HCT116 (cell line): Measurements from ENCODE around the gene PPIP5K2. TPM values are rescaled to one million over a fixed set of nuclear protein-coding genes. Genes with fewer than 3 reads are reported as not detected.

Experiments
- ATAC-seq: fragments of 200-7000 bp; cut with Tn5 transposase; 2 replicates; pipeline ENCODE4 v1.9.1; 2020; ENCODE audit warnings: mild to moderate bottlenecking, moderate library complexity
- BruUV-seq: library from RNA; stranded (reverse); fragments of 400-500 nt; replicated peaks from 2 replicates; lab custom pipeline; 2021; lab: Mats Ljungman, UMichigan
- CTCF ChIA-PET: fragments of 300-600 bp; sonication (Branson Sonifier 250); formaldehyde crosslinking; loops from one replicate; lab custom pipeline; 2021; ENCODE audit warnings: antibody characterized with exemption; lab: Charles Lee
- POLR2A ChIA-PET: fragments of 300-600, 350-600 bp; sonication (Branson Sonifier 250); formaldehyde crosslinking; loops from one replicate; lab custom pipeline; 2021; ENCODE audit warnings: antibody characterized with exemption; lab: Charles Lee
- RAD21 ChIA-PET, 2 experiments: fragments of 300-600 bp; sonication (Branson Sonifier 250); formaldehyde crosslinking; loops; one replicate each; lab custom pipeline; 2023; ENCODE audit warnings: low total read pairs in 2 of 2; ENCODE audit not compliant: uncharacterized antibody in 2 of 2, unreplicated experiment in 2 of 2, low non-redundant PET in 1 of 2; lab: Charles Lee
- DNase-seq: peaks from one replicate; pipeline ENCODE4 v3.0.0-alpha.2; 2010; ENCODE audit warnings: low read depth, low spot score
- H2AFZ ChIP-seq: fragments of 200-600 bp; shearing (Covaris generic), sonication (generic); 2 replicates; pipeline ENCODE4 v1.6.1; 2017; ENCODE audit warnings: low read depth, mixed run types, mixed read lengths, antibody characterized with exemption, low read length; ENCODE audit not compliant: poor library complexity, severe bottlenecking
- H3K27ac ChIP-seq: 2 replicates; pipeline ENCODE4 v1.5.1; 2012; ENCODE audit warnings: low read depth, low read length
- H3K27me3 ChIP-seq: fragments of 200-600 bp; sonication (generic); 2 replicates; pipeline ENCODE4 v1.6.1; 2016; ENCODE audit warnings: mixed run types, low read length, mixed read lengths; ENCODE audit not compliant: insufficient read depth
- H3K36me3 ChIP-seq, 2 experiments: fragments of 200-500 bp in 1 of 2; fragments of 200-600 bp in 1 of 2; sonication (Bioruptor generic) in 1 of 2; sonication (generic) in 1 of 2; 2 replicates each; pipeline versions ENCODE4 v1.5.1 to v1.6.1; 2014 to 2016; ENCODE audit warnings: low read length in 2 of 2, inconsistent platforms in 1 of 2, mixed read lengths in 1 of 2, mixed run types in 1 of 2; ENCODE audit not compliant: insufficient read depth in 2 of 2, control insufficient read depth in 1 of 2
- H3K4me1 ChIP-seq, 2 experiments: fragments of 200-600 bp in 1 of 2; sonication (generic) in 1 of 2; 2 replicates each; pipeline versions ENCODE4 v1.5.1 to v1.6.1; 2012 to 2017; ENCODE audit warnings: low read length in 2 of 2, inconsistent platforms in 1 of 2, mild to moderate bottlenecking in 1 of 2, mixed read lengths in 1 of 2, mixed run types in 1 of 2, moderate library complexity in 1 of 2; ENCODE audit not compliant: insufficient read depth in 2 of 2, control insufficient read depth in 1 of 2
- H3K4me2 ChIP-seq: fragments of 200-600 bp; sonication (generic); 2 replicates; pipeline ENCODE4 v1.6.1; 2017; ENCODE audit warnings: mixed run types, low read length, mixed read lengths
- H3K4me3 ChIP-seq, 2 experiments: fragments of 200-600 bp in 1 of 2; sonication (generic) in 1 of 2; replicated peaks in 1 of 2; 2 replicates each; pipeline ENCODE4 v1.5.1; 2011 to 2016; ENCODE audit warnings: low read length in 2 of 2, control low read depth in 1 of 2, low read depth in 1 of 2, mild to moderate bottlenecking in 1 of 2, mixed read lengths in 1 of 2, mixed run types in 1 of 2
- H3K79me2 ChIP-seq: fragments of 200-600 bp; sonication (generic); 2 replicates; pipeline ENCODE4 v1.6.1; 2017; ENCODE audit warnings: mild to moderate bottlenecking, mixed run types, low read length, moderate library complexity, mixed read lengths; ENCODE audit not compliant: insufficient read depth
- H3K9ac ChIP-seq: fragments of 200-600 bp; sonication (generic); 2 replicates; pipeline ENCODE4 v1.6.1; 2016; ENCODE audit warnings: low read length, mixed read lengths
- H3K9me2 ChIP-seq: fragments of 200-600 bp; sonication (generic), shearing (Covaris generic); 2 replicates; pipeline ENCODE4 v1.6.1; 2017; ENCODE audit warnings: mixed run types, mild to moderate bottlenecking, moderate library complexity; ENCODE audit not compliant: insufficient read depth
- H3K9me3 ChIP-seq, 2 experiments: fragments of 200-500 bp in 1 of 2; fragments of 200-600 bp in 1 of 2; sonication (Bioruptor generic) in 1 of 2; sonication (generic) in 1 of 2; 2 replicates each; pipeline ENCODE4 v1.6.1; 2014 to 2017; ENCODE audit warnings: low read length in 2 of 2, mixed read lengths in 2 of 2, inconsistent platforms in 1 of 2, low read depth in 1 of 2, mild to moderate bottlenecking in 1 of 2, mixed run types in 1 of 2, moderate library complexity in 1 of 2; ENCODE audit not compliant: control insufficient read depth in 1 of 2, insufficient read depth in 1 of 2
- H4K20me1 ChIP-seq: fragments of 200-600 bp; sonication (generic), shearing (Covaris generic); 2 replicates; pipeline ENCODE4 v1.6.1; 2017; ENCODE audit warnings: mixed run types, mild to moderate bottlenecking, moderate library complexity; ENCODE audit not compliant: insufficient read depth
- ATF3 ChIP-seq: IDR thresholded peaks from 2 replicates; pipeline ENCODE4 v1.6.1; 2012
- CEBPB ChIP-seq: IDR thresholded peaks from 2 replicates; pipeline ENCODE4 v1.6.1; 2012; ENCODE audit warnings: low read depth
- CTCF ChIP-seq, 3 experiments: fragments of 200-600 bp in 1 of 3; sonication (generic) in 1 of 3; IDR thresholded peaks in 2 of 3; conservative IDR thresholded peaks in 1 of 3; 2 replicates each; pipeline ENCODE4 v1.5.1; 2012 to 2017; ENCODE audit warnings: low read depth in 2 of 3, low read length in 2 of 3, antibody characterized with exemption in 1 of 3, borderline replicate concordance in 1 of 3, control low read depth in 1 of 3, mild to moderate bottlenecking in 1 of 3, mixed read lengths in 1 of 3, mixed run types in 1 of 3, moderate library complexity in 1 of 3; ENCODE audit not compliant: insufficient read depth in 1 of 3
- EGR1 ChIP-seq: IDR thresholded peaks from 2 replicates; pipeline ENCODE4 v1.6.1; 2012; ENCODE audit warnings: low read depth
- ELF1 ChIP-seq: IDR thresholded peaks from 2 replicates; pipeline ENCODE4 v1.6.1; 2012; ENCODE audit warnings: low read depth, borderline replicate concordance
- JUND ChIP-seq: IDR thresholded peaks from 2 replicates; pipeline ENCODE4 v1.6.1; 2012
- MAX ChIP-seq: IDR thresholded peaks from 2 replicates; pipeline ENCODE4 v1.6.1; 2012
- POLR2A ChIP-seq: IDR thresholded peaks from 2 replicates; pipeline ENCODE4 v1.7.0; 2011; ENCODE audit warnings: borderline replicate concordance; ENCODE audit not compliant: insufficient read depth, insufficient read length; ENCODE audit errors: extremely low read depth
- POLR2AphosphoS5 ChIP-seq: IDR thresholded peaks from 2 replicates; pipeline ENCODE4 v1.6.1; 2011; ENCODE audit warnings: mild to moderate bottlenecking, low read depth, low read length, moderate library complexity
- REST ChIP-seq: IDR thresholded peaks from 2 replicates; pipeline ENCODE4 v1.6.1; 2012; ENCODE audit warnings: low read depth
- SIN3A ChIP-seq: IDR thresholded peaks from 2 replicates; pipeline ENCODE4 v1.6.1; 2012; ENCODE audit warnings: low read depth
- TCF7L2 ChIP-seq: IDR thresholded peaks from 2 replicates; pipeline ENCODE4 v1.7.0; 2011; ENCODE audit warnings: borderline replicate concordance, inconsistent platforms; ENCODE audit not compliant: insufficient read depth, insufficient read length; ENCODE audit errors: extremely low read depth
- YY1 ChIP-seq: IDR thresholded peaks from 2 replicates; pipeline ENCODE4 v1.6.1; 2011; ENCODE audit warnings: low read length, low read depth, moderate library complexity, mild to moderate bottlenecking; ENCODE audit not compliant: insufficient replicate concordance; ENCODE audit errors: extremely low read depth
- ZBTB33 ChIP-seq: IDR thresholded peaks from 2 replicates; pipeline ENCODE4 v1.6.1; 2011; ENCODE audit warnings: mild to moderate bottlenecking, low read length, moderate library complexity; ENCODE audit not compliant: insufficient replicate concordance; ENCODE audit errors: extremely low read depth
- ZNF274 ChIP-seq: fragments of 200-500 bp; sonication (Bioruptor generic); IDR thresholded peaks from 2 replicates; pipeline ENCODE4 v1.6.1; 2014; ENCODE audit warnings: mild to moderate bottlenecking, low read depth, low read length, inconsistent platforms
- intact Hi-C: fragments of 100-400 bp; cut with micrococcal nuclease; formaldehyde crosslinking; loops from 2 replicates; pipeline ENCODE4 v1.10.0; 2022
- total RNA-seq: library from RNA; stranded (reverse); gene quantifications from one replicate; pipeline ENCODE4 v1.2.1, GENCODE V29; 2021; ENCODE audit not compliant: unreplicated experiment

The PPIP5K2 gene
- total RNA-seq, 1 experiment from 2014 or later, result 45.8 TPM

GRCh38 chr5:103086547-103086946, 33.6 kb upstream of the PPIP5K2 start:
- no TSS peak for BruUV-seq
- DNase-seq, result no peak
- Histone ChIP-seq H3K4me2 (no peak overlapping the region), H3K9me2 (no peaks in the 10 kb centered on the region), H3K9ac (no peak overlapping the region), H3K27me3 (no peaks in the 10 kb centered on the region), H4K20me1 (no peaks in the 10 kb centered on the region), H3K4me3 (no peak overlapping the region), H2AFZ (no peak overlapping the region), H3K36me3 (peaks cover 0 to 2% of the 10 kb centered on the region in 2 experiments; a peak in 1 of 4 replicates), H3K9me3 (no peaks in the 10 kb centered on the region), H3K79me2 (no peaks in the 10 kb centered on the region), H3K4me1 (no peaks in the 10 kb centered on the region), H3K27ac (no peak overlapping the region)
- intact Hi-C loops, result no loop called here
- no peak for TF ChIP-seq REST
- no peak for TF ChIP-seq CEBPB
- no peak for TF ChIP-seq YY1
- TF ChIP-seq ZBTB33, result no peak
- TF ChIP-seq CTCF (IDR thresholded peaks at IDR 0.05 in 2 of 3, conservative IDR thresholded peaks at IDR 0.05 in 1 of 3; ENCODE audit: borderline replicate concordance in 1 of 3, insufficient read depth in 1 of 3, low read depth in 2 of 3, low read length in 2 of 3), result no peak
- no peak for TF ChIP-seq SIN3A
- no peak for TF ChIP-seq EGR1
- no peak for TF ChIP-seq POLR2AphosphoS5
- no peak for TF ChIP-seq POLR2A
- no peak for TF ChIP-seq TCF7L2
- no peak for TF ChIP-seq ELF1
- TF ChIP-seq JUND, result no peak
- TF ChIP-seq ZNF274, result no peak
- TF ChIP-seq ATF3, result no peak
- no peak for TF ChIP-seq MAX
- no peak for ATAC-seq
- ChIA-PET RAD21 (no interaction called here), CTCF (no interaction called here), POLR2A (no interaction called here)
